NCI-H526 (cell line): ENCODE results near the gene ICA1.
A peak's percentile ranks its signal among the peaks of the same experiment; 100 is the strongest.
"Not testable (repeated sequence)": the region's sequence is repeated elsewhere in the genome, so short reads cannot be mapped to it uniquely, and the experiment has no call there.

Experiments used
- DNase-seq, 2 experiments: peaks; one replicate each; lab custom pipeline; 2025; lab: John Stamatoyannopoulos, UW

The ICA1 gene

GRCh38 chr7:8261711-8262695 lies at the start of gene ICA1:
TSS of gene ICA1 (minus strand) at chr7:8262167. CDS start at chr7:8235926, 26,241 bp downstream.
- DNase-seq, result peak; percentile 83 to 95

GRCh38 chr7:8310876-8311275 lies 48.9 kb upstream of the ICA1 start:
- no peak for DNase-seq

GRCh38 chr7:8305625-8306388 lies 43.8 kb upstream of the ICA1 start:
- no peak for DNase-seq

- no peak for DNase-seq
Observed at GRCh38 chr7:8305104-8305503, 43.1 kb upstream of the ICA1 start.

GRCh38 chr7:8303904-8304528 lies 42.0 kb upstream of the ICA1 start:
- no peak for DNase-seq

- DNase-seq, result not testable (repeated sequence)
Observed at GRCh38 chr7:8297023-8297422, 35.1 kb upstream of the ICA1 start.

- DNase-seq, result no peak
Observed at GRCh38 chr7:8296362-8296659, 34.3 kb upstream of the ICA1 start.

- peak; percentile 84 to 94 for DNase-seq
Observed at GRCh38 chr7:8295638-8296361, 33.8 kb upstream of the ICA1 start.

GRCh38 chr7:8291397-8292141 lies 29.6 kb upstream of the ICA1 start:
- peak; percentile 73 to 74 for DNase-seq

GRCh38 chr7:8290645-8291308 lies 28.8 kb upstream of the ICA1 start:
- peak; percentile 96 to 97 for DNase-seq

- no peak for DNase-seq
Observed at GRCh38 chr7:8286118-8286517, 24.2 kb upstream of the ICA1 start.

- no peak for DNase-seq
Observed at GRCh38 chr7:8285155-8285554, 23.2 kb upstream of the ICA1 start.

- DNase-seq, result no peak
Observed at GRCh38 chr7:8284606-8285005, 22.6 kb upstream of the ICA1 start.

GRCh38 chr7:8283968-8284367 lies 22.0 kb upstream of the ICA1 start:
- DNase-seq, result no peak

GRCh38 chr7:8282871-8283270 lies 20.9 kb upstream of the ICA1 start:
- DNase-seq, result no peak

- DNase-seq, result no peak
Observed at GRCh38 chr7:8282162-8282561, 20.2 kb upstream of the ICA1 start.

- no peak for DNase-seq
Observed at GRCh38 chr7:8278183-8278582, 16.2 kb upstream of the ICA1 start.

GRCh38 chr7:8277394-8277982 lies 15.5 kb upstream of the ICA1 start:
- DNase-seq, result peak in 1 of 2 experiments; percentile 58

- no peak for DNase-seq
Observed at GRCh38 chr7:8274589-8274988, 12.6 kb upstream of the ICA1 start.

- no peak for DNase-seq
Observed at GRCh38 chr7:8271960-8272359, 10.0 kb upstream of the ICA1 start.
